Hepatocyte (in vitro differentiated cells): Measurements from ENCODE around the gene PRKAB1. TPM values are rescaled to one million over a fixed set of nuclear protein-coding genes. Genes with fewer than 3 reads are reported as not detected.

Experiments used
- DNase-seq: peaks from one replicate; pipeline ENCODE4 v3.0.0-alpha.2; 2016; ENCODE audit warnings: low spot score
- H2AFZ ChIP-seq: fragments of 200-600 bp; sonication (generic); 2 replicates; pipeline ENCODE4 v1.6.0; 2016; ENCODE audit warnings: antibody characterized with exemption, mild to moderate bottlenecking
- H3K27ac ChIP-seq: fragments of 200-600 bp; sonication (generic); 2 replicates; pipeline ENCODE4 v1.5.1; 2016; ENCODE audit warnings: mild to moderate bottlenecking
- H3K27me3 ChIP-seq: fragments of 200-600 bp; sonication (generic); 2 replicates; pipeline ENCODE4 v1.6.1; 2016
- H3K36me3 ChIP-seq: fragments of 200-600 bp; sonication (generic); replicated peaks from 2 replicates; pipeline ENCODE4 v1.5.1; 2016; ENCODE audit warnings: low read depth; ENCODE audit not compliant: insufficient read depth
- H3K4me1 ChIP-seq: fragments of 200-600 bp; sonication (generic); 2 replicates; pipeline ENCODE4 v1.5.1; 2016; ENCODE audit warnings: mild to moderate bottlenecking, moderate library complexity; ENCODE audit not compliant: insufficient read depth
- H3K4me2 ChIP-seq: fragments of 200-600 bp; sonication (generic); 2 replicates; pipeline ENCODE4 v1.6.0; 2016
- H3K4me3 ChIP-seq: fragments of 200-600 bp; sonication (generic); 2 replicates; pipeline ENCODE4 v1.5.1; 2016; ENCODE audit warnings: mild to moderate bottlenecking
- H3K79me2 ChIP-seq: fragments of 200-600 bp; sonication (generic); 2 replicates; pipeline ENCODE4 v1.6.0; 2017; ENCODE audit warnings: mild to moderate bottlenecking
- H3K9me2 ChIP-seq: fragments of 200-600 bp; sonication (generic); replicated peaks from 2 replicates; pipeline ENCODE4 v1.6.0; 2017; ENCODE audit warnings: mild to moderate bottlenecking; ENCODE audit not compliant: insufficient read depth
- H3K9me3 ChIP-seq: fragments of 200-600 bp; sonication (generic); 2 replicates; pipeline ENCODE4 v1.5.1; 2016; ENCODE audit warnings: low read depth, mild to moderate bottlenecking
- H4K20me1 ChIP-seq: fragments of 200-600 bp; sonication (generic); 2 replicates; pipeline ENCODE4 v1.6.0; 2016; ENCODE audit warnings: mild to moderate bottlenecking; ENCODE audit not compliant: insufficient read depth, poor library complexity, severe bottlenecking
- CTCF ChIP-seq: fragments of 200-600 bp; sonication (generic); IDR thresholded peaks from 2 replicates; pipeline ENCODE4 v1.5.1; 2016; ENCODE audit warnings: antibody characterized with exemption, mild to moderate bottlenecking; ENCODE audit not compliant: poor library complexity
- EZH2 ChIP-seq: fragments of 200-600 bp; sonication (generic); IDR thresholded peaks from 2 replicates; pipeline ENCODE4 v1.6.1; 2016; ENCODE audit warnings: antibody characterized with exemption, mild to moderate bottlenecking, borderline replicate concordance
- EZH2phosphoT487 ChIP-seq: fragments of 200-600 bp; sonication (generic); IDR thresholded peaks from one replicate; pipeline ENCODE4 v1.6.1; 2018; ENCODE audit warnings: antibody characterized with exemption, mild to moderate bottlenecking, low read depth, moderate library complexity; ENCODE audit not compliant: unreplicated experiment, severe bottlenecking
- WGBS: methylation state at CpG from one replicate; pipeline ENCODE4 v1.1.6; 2016; ENCODE audit warnings: low lambda C conversion rate; ENCODE audit errors: missing lambda C conversion rate; 5-methylcytosine and 5-hydroxymethylcytosine counted together
- polyA plus RNA-seq: library from polyadenylated mRNA; unstranded; fragments of >200 nt; fragmentation: Nextera tagmentation; extraction: Ambion mirVana; gene quantifications from 2 replicates; pipeline ENCODE4 v1.2.1, GENCODE V29; 2016
- total RNA-seq: library from RNA; depleted of rRNA; stranded (reverse); fragments of >200 nt; gene quantifications from 2 replicates; pipeline ENCODE4 v1.2.3, GENCODE V29; 2014

PRKAB1 gene
- total and polyA plus RNA-seq, 2 experiments from 2014 or later = 32.3 to 37.7 TPM

GRCh38 chr12:119664642-119665041, 3.3 kb upstream of the PRKAB1 start:
- WGBS = 95% methylated on average over 1 of the region's 1 CpG
- Histone ChIP-seq H2AFZ (no peak overlapping the region), H3K9me2 (no peaks in the 10 kb centered on the region), H3K4me3 (no peak overlapping the region), H4K20me1 (no peaks in the 10 kb centered on the region), H3K79me2 (peaks cover 9% of the 10 kb centered on the region), H3K27ac (no peak overlapping the region), H3K4me1 (peaks cover 3% of the 10 kb centered on the region), H3K36me3 (no peaks in the 10 kb centered on the region), H3K4me2 (no peak overlapping the region), H3K9me3 (no peaks in the 10 kb centered on the region), H3K27me3 (no peaks in the 10 kb centered on the region)
- no peak for DNase-seq
- no peak for TF ChIP-seq EZH2

- TF ChIP-seq CTCF = no peak
- TF ChIP-seq EZH2phosphoT487 = no peak
- no peak for TF ChIP-seq EZH2
- Histone ChIP-seq H3K4me2 (no peak overlapping the region), H2AFZ (no peak overlapping the region), H3K27me3 (no peaks in the 10 kb centered on the region), H3K4me3 (no peak overlapping the region), H3K27ac (no peak overlapping the region), H4K20me1 (no peaks in the 10 kb centered on the region), H3K79me2 (peaks cover 9% of the 10 kb centered on the region), H3K9me2 (no peaks in the 10 kb centered on the region), H3K4me1 (peaks cover 4% of the 10 kb centered on the region), H3K9me3 (no peaks in the 10 kb centered on the region), H3K36me3 (no peaks in the 10 kb centered on the region)
- 76% methylated on average over 4 of the region's 4 CpGs for WGBS
- no peak for DNase-seq
These were observed 2.6 kb upstream of the PRKAB1 start for GRCh38 chr12:119665164-119665929.

GRCh38 chr12:119666226-119666795, 1.6 kb upstream of the PRKAB1 start:
- no peak overlapping the region for H3K27ac ChIP-seq
- 91% methylated on average over 2 of the region's 2 CpGs for WGBS

More at GRCh38 chr12:119666226-119666795, 1.6 kb upstream of the PRKAB1 start:
- no peak for DNase-seq
- no peaks in the 10 kb centered on the region for H3K9me2 ChIP-seq
- H3K79me2 ChIP-seq = peaks cover 16% of the 10 kb centered on the region
- no peak overlapping the region for H3K4me2 ChIP-seq
- no peak overlapping the region for H2AFZ ChIP-seq
- H3K36me3 ChIP-seq = no peaks in the 10 kb centered on the region
- no peaks in the 10 kb centered on the region for H3K27me3 ChIP-seq
- peaks cover 13% of the 10 kb centered on the region for H3K4me1 ChIP-seq
- no peak overlapping the region for H3K4me3 ChIP-seq
- TF ChIP-seq CTCF = no peak
- no peak for TF ChIP-seq EZH2
- TF ChIP-seq EZH2phosphoT487 = no peak
- H3K9me3 ChIP-seq = no peaks in the 10 kb centered on the region
- H4K20me1 ChIP-seq = no peaks in the 10 kb centered on the region
